Stimulated activated naive CD8-positive, alpha-beta T cell treated with anti-CD3 and anti-CD28 coated beads, Interleukin-15, Interleukin-2, amounts not matched to agents 100 ng/mL and 50 ng/mL, for 24 hours (primary cell): ENCODE data around the gene GPC6.

Experiments
- H3K27ac Mint-ChIP-seq: one replicate; pipeline ENCODE4 v1.8.0; 2021; ENCODE audit warnings: mild to moderate bottlenecking, mixed read lengths
- H3K27me3 Mint-ChIP-seq: one replicate; pipeline ENCODE4 v1.8.0; 2021; ENCODE audit warnings: mixed read lengths
- H3K36me3 Mint-ChIP-seq: one replicate; pipeline ENCODE4 v1.8.0; 2021; ENCODE audit warnings: low read depth, mixed read lengths
- H3K4me1 Mint-ChIP-seq: one replicate; pipeline ENCODE4 v1.8.0; 2021; ENCODE audit warnings: low read depth, mixed read lengths
- H3K4me3 Mint-ChIP-seq: one replicate; pipeline ENCODE4 v1.8.0; 2021; ENCODE audit warnings: mild to moderate bottlenecking, mixed read lengths
- H3K9me3 Mint-ChIP-seq: one replicate; pipeline ENCODE4 v1.8.0; 2021; ENCODE audit warnings: mixed read lengths

Gene GPC6

DNA sequence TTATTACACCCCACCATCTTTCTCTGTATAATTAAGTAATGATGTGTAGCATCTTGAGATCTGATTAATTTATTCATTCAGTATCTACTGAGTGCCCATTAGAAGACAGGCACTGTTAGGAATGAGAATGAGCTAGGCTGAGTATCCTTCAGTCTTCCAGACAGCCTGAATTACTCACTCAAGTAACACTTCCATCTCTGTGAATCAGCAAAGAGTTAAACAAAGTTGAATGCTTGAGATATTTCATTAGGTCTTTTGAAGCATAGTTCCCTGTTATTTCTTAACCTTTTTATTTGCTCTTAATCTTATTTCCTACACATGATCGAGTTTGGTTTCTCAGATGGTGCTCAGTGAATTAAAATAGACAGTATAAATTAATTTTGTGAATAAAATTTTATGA is 839.1 kb downstream of the GPC6 start:
- H3K27ac Mint-ChIP-seq: no peak overlapping the region
- H3K4me1 Mint-ChIP-seq: no peaks in the 10 kb centered on the region
- no peaks in the 10 kb centered on the region for H3K36me3 Mint-ChIP-seq
- no peak overlapping the region for H3K4me3 Mint-ChIP-seq
- H3K27me3 Mint-ChIP-seq: peaks cover 4% of the 10 kb centered on the region
- no peaks in the 10 kb centered on the region for H3K9me3 Mint-ChIP-seq

GRCh38 chr13:94073007-94073744 is 846.6 kb downstream of the GPC6 start:
- Mint-ChIP-seq H3K36me3 (no peaks in the 10 kb centered on the region), H3K27ac (no peak overlapping the region), H3K4me1 (no peaks in the 10 kb centered on the region), H3K27me3 (peaks cover 10% of the 10 kb centered on the region), H3K4me3 (no peak overlapping the region), H3K9me3 (peaks cover 4% of the 10 kb centered on the region)

DNA sequence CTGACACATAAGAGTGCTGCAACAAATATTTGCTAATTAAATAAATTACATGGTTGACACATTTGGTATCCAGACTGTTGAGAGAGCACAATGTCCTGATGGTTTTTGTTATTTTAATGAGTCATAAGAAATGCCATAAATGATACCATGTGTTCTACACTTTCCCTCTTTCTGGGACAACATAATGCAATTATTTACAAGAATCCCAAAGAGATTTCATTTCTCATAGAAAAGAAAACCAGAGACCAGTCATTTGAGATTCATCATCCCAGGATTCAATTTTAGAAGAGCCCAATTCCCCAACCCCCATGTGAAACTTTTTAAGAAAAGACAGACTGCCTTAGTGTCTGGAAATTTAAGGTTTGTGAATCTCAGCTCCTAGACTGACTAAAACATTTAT is 853.3 kb downstream of the GPC6 start:
- Mint-ChIP-seq H3K27me3 (peaks cover 16% of the 10 kb centered on the region), H3K4me3 (no peak overlapping the region), H3K36me3 (no peaks in the 10 kb centered on the region), H3K27ac (no peak overlapping the region), H3K9me3 (peaks cover 8% of the 10 kb centered on the region), H3K4me1 (no peaks in the 10 kb centered on the region)

- H3K36me3 Mint-ChIP-seq: no peaks in the 10 kb centered on the region
- H3K4me1 Mint-ChIP-seq: no peaks in the 10 kb centered on the region
- H3K27ac Mint-ChIP-seq: no peak overlapping the region
- H3K9me3 Mint-ChIP-seq: peaks cover 5% of the 10 kb centered on the region
- no peak overlapping the region for H3K4me3 Mint-ChIP-seq
- H3K27me3 Mint-ChIP-seq: peaks cover 16% of the 10 kb centered on the region
Observed at GRCh38 chr13:94080527-94080926, 853.9 kb downstream of the GPC6 start.

DNA sequence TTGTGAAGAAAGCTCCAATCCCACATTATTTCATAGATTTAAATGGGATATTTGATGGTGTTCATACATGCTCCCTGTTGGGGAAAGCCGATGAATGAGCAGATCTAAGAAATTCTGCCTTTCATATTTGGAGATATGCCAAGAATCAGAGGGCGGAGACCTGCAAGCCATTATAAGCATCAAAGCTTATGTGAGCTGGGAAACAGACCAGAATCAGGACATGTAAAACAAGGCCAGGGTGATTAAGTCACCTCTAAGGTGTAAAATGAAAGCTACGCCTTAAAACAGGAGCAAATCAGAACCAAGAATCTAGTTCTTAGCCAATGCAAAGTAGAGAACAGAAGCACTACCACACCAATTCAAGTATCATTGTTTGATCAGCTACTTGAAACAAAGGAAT is 860.5 kb downstream of the GPC6 start:
- Mint-ChIP-seq H3K4me3 (no peak overlapping the region), H3K27ac (no peak overlapping the region), H3K36me3 (no peaks in the 10 kb centered on the region), H3K9me3 (peaks cover 4% of the 10 kb centered on the region), H3K4me1 (no peaks in the 10 kb centered on the region), H3K27me3 (no peaks in the 10 kb centered on the region)

GRCh38 chr13:94088742-94089141 is 862.1 kb downstream of the GPC6 start:
- H3K4me1 Mint-ChIP-seq: no peaks in the 10 kb centered on the region
- no peaks in the 10 kb centered on the region for H3K36me3 Mint-ChIP-seq
- H3K9me3 Mint-ChIP-seq: peaks cover 5% of the 10 kb centered on the region
- H3K27me3 Mint-ChIP-seq: no peaks in the 10 kb centered on the region
- H3K27ac Mint-ChIP-seq: no peak overlapping the region
- H3K4me3 Mint-ChIP-seq: no peak overlapping the region

GRCh38 chr13:94090773-94091480 is 864.3 kb downstream of the GPC6 start:
- Mint-ChIP-seq H3K27me3 (no peaks in the 10 kb centered on the region), H3K9me3 (peaks cover 5% of the 10 kb centered on the region), H3K36me3 (no peaks in the 10 kb centered on the region), H3K27ac (no peak overlapping the region), H3K4me3 (no peak overlapping the region), H3K4me1 (no peaks in the 10 kb centered on the region)

DNA sequence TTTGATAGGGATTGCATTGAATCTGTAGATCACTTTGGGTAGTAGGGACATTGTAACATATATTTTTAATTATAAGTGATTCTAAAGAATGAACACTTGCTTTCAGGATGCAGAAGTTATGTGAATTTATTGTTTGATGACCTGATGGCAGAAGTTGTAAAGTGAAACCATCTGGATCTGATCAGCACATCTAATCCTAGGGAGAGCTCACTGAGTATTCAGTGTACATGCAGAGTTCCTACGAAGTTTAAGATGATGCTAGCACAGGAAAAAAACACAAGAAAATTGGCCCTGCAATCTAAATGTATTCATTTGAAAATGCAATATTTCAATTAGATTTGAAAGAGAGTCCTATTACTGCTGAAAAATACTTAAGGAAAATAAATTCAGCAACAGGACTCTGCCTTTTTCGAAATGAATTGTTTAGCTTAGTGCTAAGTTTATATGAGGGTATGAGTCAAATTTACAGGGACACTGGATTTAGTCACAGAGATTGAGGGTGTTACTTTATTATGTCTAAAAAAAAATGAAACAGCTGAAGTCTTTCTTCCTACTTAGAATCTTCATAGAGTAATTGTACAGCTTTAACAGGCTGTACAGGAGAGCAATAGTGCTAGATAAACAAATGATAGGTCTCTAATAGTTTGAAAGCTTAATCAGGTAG is 867.2 kb downstream of the GPC6 start:
- Mint-ChIP-seq H3K36me3 (no peaks in the 10 kb centered on the region), H3K4me3 (no peak overlapping the region), H3K9me3 (peaks cover 5% of the 10 kb centered on the region), H3K27me3 (no peaks in the 10 kb centered on the region), H3K27ac (no peak overlapping the region), H3K4me1 (no peaks in the 10 kb centered on the region)

- Mint-ChIP-seq H3K4me3 (no peak overlapping the region), H3K36me3 (no peaks in the 10 kb centered on the region), H3K27ac (no peak overlapping the region), H3K9me3 (peaks cover 10% of the 10 kb centered on the region), H3K4me1 (no peaks in the 10 kb centered on the region), H3K27me3 (peaks cover 6% of the 10 kb centered on the region)
Observed at GRCh38 chr13:94109715-94110374, 883.2 kb downstream of the GPC6 start.

GRCh38 chr13:94112227-94112626 is 885.6 kb downstream of the GPC6 start:
- no peak overlapping the region for H3K27ac Mint-ChIP-seq
- H3K9me3 Mint-ChIP-seq: peaks cover 4% of the 10 kb centered on the region
- no peaks in the 10 kb centered on the region for H3K27me3 Mint-ChIP-seq
- no peak overlapping the region for H3K4me3 Mint-ChIP-seq
- no peaks in the 10 kb centered on the region for H3K36me3 Mint-ChIP-seq
- no peaks in the 10 kb centered on the region for H3K4me1 Mint-ChIP-seq

DNA sequence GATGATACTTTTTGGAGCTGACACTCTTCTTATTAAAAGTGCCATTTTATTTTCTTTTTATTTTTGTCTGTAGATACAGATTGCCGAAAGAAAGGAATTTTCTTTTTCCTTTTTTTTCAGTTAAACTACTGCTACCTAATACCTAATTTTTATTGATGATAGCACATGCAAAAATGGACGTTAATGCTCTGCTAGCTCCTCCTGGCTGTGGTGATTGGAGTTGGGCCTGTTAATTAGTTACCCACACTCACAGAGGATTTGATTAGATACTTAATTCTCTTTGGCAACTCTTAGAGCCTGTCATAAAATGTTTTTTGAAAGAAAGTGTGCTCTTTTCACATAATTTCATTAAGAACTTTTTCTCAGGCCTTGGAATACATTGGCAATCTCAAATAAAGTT is 886.1 kb downstream of the GPC6 start:
- H3K36me3 Mint-ChIP-seq: no peaks in the 10 kb centered on the region
- no peak overlapping the region for H3K27ac Mint-ChIP-seq
- H3K9me3 Mint-ChIP-seq: no peaks in the 10 kb centered on the region
- no peaks in the 10 kb centered on the region for H3K27me3 Mint-ChIP-seq
- H3K4me1 Mint-ChIP-seq: no peaks in the 10 kb centered on the region
- no peak overlapping the region for H3K4me3 Mint-ChIP-seq

DNA sequence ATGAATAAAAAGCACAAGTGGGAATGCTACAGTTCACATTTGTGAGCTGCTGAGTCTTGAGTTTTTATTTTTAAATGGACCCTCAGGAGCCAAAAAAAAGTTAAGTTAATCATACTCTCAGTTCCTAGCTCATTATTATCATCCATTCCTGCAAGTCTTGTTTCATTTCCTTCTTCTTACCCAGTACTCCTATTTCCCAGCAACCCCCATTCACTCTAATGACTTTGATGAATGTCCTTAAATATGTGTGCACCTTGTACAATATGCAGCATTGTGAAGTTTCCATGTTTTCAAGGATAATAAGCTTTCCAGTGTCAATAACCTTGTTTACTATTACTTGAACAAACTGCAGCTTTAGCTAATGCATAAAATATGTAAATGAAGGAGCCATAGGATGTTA is 886.6 kb downstream of the GPC6 start:
- no peaks in the 10 kb centered on the region for H3K36me3 Mint-ChIP-seq
- no peaks in the 10 kb centered on the region for H3K4me1 Mint-ChIP-seq

GRCh38 chr13:94114166-94114565 is 887.6 kb downstream of the GPC6 start:
- H3K27me3 Mint-ChIP-seq: no peaks in the 10 kb centered on the region
- no peak overlapping the region for H3K27ac Mint-ChIP-seq
- no peaks in the 10 kb centered on the region for H3K9me3 Mint-ChIP-seq
- H3K4me1 Mint-ChIP-seq: no peaks in the 10 kb centered on the region
- no peak overlapping the region for H3K4me3 Mint-ChIP-seq
- H3K36me3 Mint-ChIP-seq: no peaks in the 10 kb centered on the region

More for the DNA sequence above, 886.6 kb downstream of the GPC6 start:
- Mint-ChIP-seq H3K4me3 (no peak overlapping the region), H3K27me3 (no peaks in the 10 kb centered on the region), H3K27ac (no peak overlapping the region), H3K9me3 (no peaks in the 10 kb centered on the region)

- Mint-ChIP-seq H3K9me3 (no peaks in the 10 kb centered on the region), H3K4me3 (no peak overlapping the region), H3K4me1 (no peaks in the 10 kb centered on the region), H3K36me3 (no peaks in the 10 kb centered on the region), H3K27ac (no peak overlapping the region), H3K27me3 (no peaks in the 10 kb centered on the region)
Observed at GRCh38 chr13:94115054-94115453, 888.4 kb downstream of the GPC6 start.

GRCh38 chr13:94119360-94119936 is 892.8 kb downstream of the GPC6 start:
- Mint-ChIP-seq H3K27me3 (peaks cover 11% of the 10 kb centered on the region), H3K27ac (no peak overlapping the region), H3K4me3 (no peak overlapping the region), H3K36me3 (no peaks in the 10 kb centered on the region), H3K4me1 (no peaks in the 10 kb centered on the region), H3K9me3 (no peaks in the 10 kb centered on the region)
